GM12891 (cell line): ENCODE results near the gene ATXN1.
A peak's percentile ranks its signal among the peaks of the same experiment; 100 is the strongest.
"Not testable (repeated sequence)": the region's sequence is repeated elsewhere in the genome, so short reads cannot be mapped to it uniquely, and the experiment has no call there.

Experiments
- DNase-seq: peaks from one replicate; pipeline ENCODE4 v3.0.0; 2011; ENCODE audit warnings: low spot score; ENCODE audit not compliant: insufficient read length
- FAIRE-seq: peaks from 2 replicates; lab custom pipeline; 2011; peaks lifted over from hg19 to GRCh38; lab: Jason Lieb, UNC
- PAX5 ChIP-seq: IDR thresholded peaks from 2 replicates; pipeline ENCODE4 v1.6.1; 2011; ENCODE audit warnings: low read length, moderate library complexity, mild to moderate bottlenecking; ENCODE audit not compliant: insufficient read depth, severe bottlenecking
- POLR2A ChIP-seq: IDR thresholded peaks from 2 replicates; pipeline ENCODE4 v1.6.1; 2011; ENCODE audit warnings: low read depth, low read length, control low read depth
- POLR2AphosphoS5 ChIP-seq: IDR thresholded peaks from 2 replicates; pipeline ENCODE4 v1.6.1; 2011; ENCODE audit warnings: low read depth, low read length, control low read depth
- POU2F2 ChIP-seq: IDR thresholded peaks from 2 replicates; pipeline ENCODE4 v1.6.1; 2011; ENCODE audit warnings: low read depth, mild to moderate bottlenecking, control low read depth, low read length, moderate library complexity
- SPI1 ChIP-seq: IDR thresholded peaks from 2 replicates; pipeline ENCODE4 v1.6.1; 2011; ENCODE audit warnings: low read depth, low read length, control low read depth
- TAF1 ChIP-seq: IDR thresholded peaks from 2 replicates; pipeline ENCODE4 v1.6.1; 2011; ENCODE audit warnings: low read depth, low read length, control low read depth

The ATXN1 gene

DNA sequence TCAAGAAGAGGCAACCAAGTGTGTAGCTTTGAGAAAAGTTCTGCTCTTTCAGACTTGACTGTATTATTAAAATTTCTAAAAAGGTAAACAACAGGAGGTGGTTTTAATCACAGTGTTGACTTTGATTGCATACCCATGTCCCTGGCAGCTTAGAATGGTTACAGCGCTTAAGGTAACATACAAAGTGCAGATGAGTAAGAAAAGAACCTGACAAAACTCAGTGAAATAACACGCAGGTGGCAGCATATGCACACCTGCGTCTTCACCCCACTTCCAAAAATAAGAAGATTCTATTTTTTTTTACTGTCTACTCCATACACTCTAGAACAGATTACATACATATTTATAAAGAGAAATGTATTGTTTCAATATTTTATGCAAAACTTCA, 289.4 kb downstream of the ATXN1 start:
- FAIRE-seq, result no peak
- TF ChIP-seq POLR2AphosphoS5, result no peak
- no peak for TF ChIP-seq POU2F2
- no peak for TF ChIP-seq TAF1
- no peak for TF ChIP-seq PAX5
- no peak for TF ChIP-seq POLR2A
- no peak for TF ChIP-seq SPI1

GRCh38 chr6:16471222-16471909, 289.9 kb downstream of the ATXN1 start:
- DNase-seq (no peak), FAIRE-seq (peak; percentile 98)
- peak; percentile 92 for TF ChIP-seq POU2F2
- no peak; the same call in 1 of the 2 replicates for TF ChIP-seq POLR2AphosphoS5
- peak; percentile 9 for TF ChIP-seq PAX5
- TF ChIP-seq TAF1, result 0 out of 2 replicates have a peak, but pooled peaks have one; percentile 19
- no peak for TF ChIP-seq SPI1
- peak; percentile 25; the same call in 1 of the 2 replicates for TF ChIP-seq POLR2A

More for the DNA sequence above, 289.4 kb downstream of the ATXN1 start:
- DNase-seq, result no peak

GRCh38 chr6:16470502-16471221, 290.6 kb downstream of the ATXN1 start:
- no peak for FAIRE-seq
- TF ChIP-seq PAX5 (no peak), POLR2A (no peak), POU2F2 (no peak), TAF1 (no peak), POLR2AphosphoS5 (no peak), SPI1 (no peak)
- no peak for DNase-seq

GRCh38 chr6:16468991-16469615, 292.2 kb downstream of the ATXN1 start:
- FAIRE-seq, result peak; percentile 45
- TF ChIP-seq SPI1 (no peak), TAF1 (no peak), PAX5 (no peak), POU2F2 (no peak), POLR2A (no peak), POLR2AphosphoS5 (no peak)
- DNase-seq, result no peak

DNA sequence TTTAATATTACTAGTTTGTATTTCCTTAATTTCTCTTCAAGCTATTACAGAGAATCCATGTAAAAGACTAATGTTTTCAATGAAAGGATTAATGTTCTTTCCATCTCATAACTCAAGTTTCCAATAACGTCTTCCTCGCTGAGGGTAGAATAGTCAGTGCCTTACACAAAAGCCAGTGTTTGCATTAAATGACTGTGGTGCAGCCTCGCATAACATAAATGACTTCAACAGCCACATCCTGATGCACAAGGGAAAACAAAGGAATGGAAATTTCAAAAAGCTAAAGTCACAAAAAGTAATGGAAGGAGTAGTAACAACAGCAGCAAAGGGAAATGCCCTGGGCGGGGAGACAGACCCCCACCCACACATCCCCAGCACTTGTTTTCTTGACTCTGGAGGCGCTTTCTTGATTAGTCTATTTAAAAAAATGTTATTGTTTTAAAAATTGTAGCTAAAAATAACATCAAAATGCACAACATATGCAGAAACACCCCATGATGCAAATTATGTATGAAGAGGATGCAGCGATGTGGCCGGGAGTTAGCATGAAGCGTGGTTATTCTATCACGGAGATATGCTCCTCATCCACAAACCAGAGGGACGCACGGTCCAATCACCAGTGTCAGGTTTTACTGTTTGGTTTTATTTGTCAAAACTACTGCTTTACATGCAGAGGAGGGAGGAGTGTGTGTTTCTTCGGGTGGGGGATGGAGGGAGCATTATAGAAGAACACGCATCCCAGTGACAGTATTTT, 294.3 kb downstream of the ATXN1 start:
- DNase-seq (no peak), FAIRE-seq (no peak)
- TF ChIP-seq SPI1 (no peak), PAX5 (no peak), POLR2A (no peak), POLR2AphosphoS5 (no peak), TAF1 (no peak), POU2F2 (no peak)

DNA sequence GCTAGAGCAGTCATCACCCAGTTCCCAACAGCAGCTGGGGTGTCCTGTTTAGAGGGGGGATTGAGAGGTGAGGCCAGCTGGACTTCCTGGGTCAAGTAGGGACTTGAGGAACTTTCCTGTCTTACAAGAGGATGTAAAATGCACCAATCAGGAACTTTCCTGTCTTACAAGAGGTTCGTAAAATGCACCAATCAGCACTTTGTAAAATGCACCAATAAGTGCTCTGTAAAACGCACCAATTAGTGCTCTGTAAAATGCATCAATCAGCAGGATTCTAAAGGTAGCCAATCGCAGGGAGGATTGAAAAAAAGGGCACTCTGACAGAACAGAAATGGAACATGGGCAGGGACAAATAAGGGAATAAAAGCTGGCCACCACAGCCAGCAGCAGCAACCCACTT, 297.2 kb downstream of the ATXN1 start:
- no peak for DNase-seq
- no peak for FAIRE-seq

GRCh38 chr6:16463246-16463645, 298.0 kb downstream of the ATXN1 start:
- not testable (repeated sequence) for DNase-seq, FAIRE-seq

More for the DNA sequence above, 297.2 kb downstream of the ATXN1 start:
- TF ChIP-seq PAX5 (no peak), POLR2AphosphoS5 (no peak), TAF1 (no peak), SPI1 (no peak), POLR2A (no peak), POU2F2 (no peak)

DNA sequence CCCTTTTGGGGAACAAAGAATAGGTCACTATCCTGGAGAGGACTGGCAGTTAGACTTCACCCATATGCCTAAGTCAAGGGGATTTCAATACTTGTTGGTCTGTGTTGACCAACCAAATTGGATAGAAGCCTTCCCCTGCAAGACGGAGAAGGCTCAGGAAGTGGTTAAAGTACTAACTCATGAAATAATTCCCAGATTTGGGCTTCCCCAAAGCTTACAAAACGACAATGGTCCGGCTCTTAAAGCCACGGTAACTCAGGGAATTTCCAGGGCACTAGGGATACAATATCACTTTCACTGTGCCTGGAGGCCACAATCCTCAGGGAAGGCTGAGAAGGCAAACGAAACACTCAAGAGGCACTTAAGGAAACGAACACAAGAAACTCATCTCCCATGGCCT, 299.8 kb downstream of the ATXN1 start:
- FAIRE-seq (no peak), DNase-seq (no peak)
- TF ChIP-seq TAF1 (no peak), POLR2A (no peak)

- FAIRE-seq, DNase-seq: not testable (repeated sequence)
Measured at GRCh38 chr6:16459472-16459871, 301.8 kb downstream of the ATXN1 start.
